Mucosa of descending colon (tissue), 3 donors: ENCODE results near the gene VPS8. TPM values are rescaled to one million over a fixed set of nuclear protein-coding genes. Genes with fewer than 3 reads are reported as not detected.

ENCODE experiments used
- ATAC-seq: fragments of 200-7000 bp; cut with Tn5 transposase; one replicate; pipeline ENCODE4 v1.9.1; 2020; ENCODE audit warnings: mild to moderate bottlenecking, moderate library complexity
- DNase-seq, 3 donors: peaks; one replicate each; pipeline ENCODE4 v3.0.0-alpha.2; 2020
- H3K36me3 ChIP-seq: fragments of 200-600 bp; one replicate; pipeline ENCODE4 v1.8.0; 2021; ENCODE audit warnings: low read depth, mild to moderate bottlenecking
- H3K4me1 ChIP-seq: fragments of 200-600 bp; one replicate; pipeline ENCODE4 v1.8.0; 2021; ENCODE audit warnings: low read depth, mild to moderate bottlenecking
- H3K4me3 ChIP-seq: fragments of 200-600 bp; one replicate; pipeline ENCODE4 v1.8.0; 2021; ENCODE audit warnings: mild to moderate bottlenecking
- H3K9me3 ChIP-seq: fragments of 200-600 bp; one replicate; pipeline ENCODE4 v1.8.0; 2021; ENCODE audit warnings: mild to moderate bottlenecking
- CTCF ChIP-seq: fragments of 200-600 bp; IDR thresholded peaks from one replicate; pipeline ENCODE4 v1.8.0; 2022; ENCODE audit warnings: antibody characterized with exemption, mild to moderate bottlenecking
- intact Hi-C, 2 donors: fragments of 100-400 bp; cut with DNase I in 1 of 2; cut with micrococcal nuclease in 1 of 2; formaldehyde crosslinking; loops; one replicate each; pipeline versions ENCODE4 v1.11.0 to v1.11.1; 2022; cut with DNase I, micrococcal nuclease
- long read RNA-seq, 2 donors: library from polyadenylated mRNA; unstranded; transcript quantifications; one replicate each; pipeline ENCODE4 v2.0.0, GENCODE V29; 2019 to 2021
- total RNA-seq, 3 donors: library from RNA; stranded (reverse); fragmentation: NEBNext Ultra II Directional in 2 of 3; extraction: Animal tissue kit (Norgen Biotek cat#: 25700) in 2 of 3; gene quantifications; one replicate each; pipeline versions ENCODE4 v1.2.1 to v1.2.4, GENCODE V29; 2021 to 2023
- donor health status: DM: no; HTN: no; CAD: no; lungs with moderate emphysema.
- donor health status: DM: no; HTN: no; CAD: no.
- donor health status: DM: no; HTN: yes; CAD: no.

VPS8 gene
- 10 to 100 TPM; 57.6 to 92.6 (median 74.7) TPM for total RNA-seq
- long read RNA-seq, donor 1, full-length matches to known transcripts = 12 of 22 reads
- long read RNA-seq, donor 1, partial matches to known transcripts = 5 of 22 reads
- long read RNA-seq, donor 1, other reads (novel, unspliced or antisense) = 5 of 22 reads
- long read RNA-seq, donor 2, full-length matches to known transcripts = 2 of 7 reads
- long read RNA-seq, donor 2, partial matches to known transcripts = 1 of 7 reads
- long read RNA-seq, donor 2, other reads (novel, unspliced or antisense) = 4 of 7 reads

- Histone ChIP-seq H3K9me3 (no peaks in the 10 kb centered on the region), H3K4me3 (peak within 1 kb of the TSS; percentile 61), H3K36me3 (no peaks in the 10 kb centered on the region), H3K4me1 (no peaks in the 10 kb centered on the region)
- ATAC-seq (peak; percentile 98), DNase-seq (peak; percentile 97 to 98 (median 97))
- intact Hi-C loops = no loop called here
- peak; percentile 73 for TF ChIP-seq CTCF
These were observed at the start of gene VPS8 for GRCh38 chr3:184811999-184812661. TSS of gene VPS8 (plus strand) at chr3:184812166. CDS start at chr3:184824633, 12,467 bp downstream.

GRCh38 chr3:184764191-184764590 is 47.8 kb upstream of the VPS8 start:
- DNase-seq = no peak
- no peak overlapping the region for H3K4me3 ChIP-seq
- intact Hi-C loops = no loop called here
- no peak for ATAC-seq
- no peak for TF ChIP-seq CTCF
- H3K36me3 ChIP-seq = no peaks in the 10 kb centered on the region
- H3K4me1 ChIP-seq = no peaks in the 10 kb centered on the region
- H3K9me3 ChIP-seq = no peaks in the 10 kb centered on the region

- ATAC-seq (peak; percentile 44), DNase-seq (no peak)
- H3K36me3 ChIP-seq = no peaks in the 10 kb centered on the region
- H3K4me1 ChIP-seq = no peaks in the 10 kb centered on the region
- no peak for TF ChIP-seq CTCF
- H3K4me3 ChIP-seq = no peak overlapping the region
- no peaks in the 10 kb centered on the region for H3K9me3 ChIP-seq
- intact Hi-C loops = no loop called here
These were observed 46.8 kb upstream of the VPS8 start for GRCh38 chr3:184765047-184765729.

- no peak for DNase-seq
- Histone ChIP-seq H3K9me3 (no peaks in the 10 kb centered on the region), H3K4me3 (no peak overlapping the region), H3K4me1 (no peaks in the 10 kb centered on the region), H3K36me3 (no peaks in the 10 kb centered on the region)
- ATAC-seq = peak; percentile 48
- intact Hi-C loops = no loop called here
- no peak for TF ChIP-seq CTCF
These were observed 46.3 kb upstream of the VPS8 start for GRCh38 chr3:184765730-184766074.

GRCh38 chr3:184766555-184767261 is 45.3 kb upstream of the VPS8 start:
- Histone ChIP-seq H3K36me3 (no peaks in the 10 kb centered on the region), H3K9me3 (no peaks in the 10 kb centered on the region), H3K4me1 (no peaks in the 10 kb centered on the region), H3K4me3 (no peak overlapping the region)
- ATAC-seq = no peak
- TF ChIP-seq CTCF = no peak
- DNase-seq = no peak
- intact Hi-C loops = no loop called here
